OCI-LY3 (cell line): ENCODE data around the gene ZNF547.

Source experiments
- H2AFZ ChIP-seq: fragments of 200-600, 300-600 bp; shearing (Covaris generic); 2 replicates; pipeline ENCODE4 v1.6.0; 2014; ENCODE audit warnings: antibody characterized with exemption, low read depth, low read length
- H3K27ac ChIP-seq: fragments of 200-600, 300-600 bp; sonication (generic); 2 replicates; pipeline ENCODE4 v1.5.1; 2014; ENCODE audit warnings: mild to moderate bottlenecking, low read length, moderate library complexity, mixed read lengths
- H3K27me3 ChIP-seq: fragments of 200-600, 300-600 bp; sonication (generic); 2 replicates; pipeline ENCODE4 v1.6.1; 2014; ENCODE audit warnings: low read depth, low read length, mixed read lengths
- H3K36me3 ChIP-seq: fragments of 200-600, 300-600 bp; sonication (generic); replicated peaks from 2 replicates; pipeline ENCODE3; 2014; ENCODE audit warnings: low read depth, low read length, mixed read lengths
- H3K4me1 ChIP-seq: fragments of 300-600, 200-600 bp; sonication (generic); 2 replicates; pipeline ENCODE4 v1.6.1; 2014; ENCODE audit warnings: low read length, mixed read lengths
- H3K4me2 ChIP-seq: fragments of 200-600, 300-600 bp; sonication (generic); 2 replicates; pipeline ENCODE4 v1.6.1; 2014; ENCODE audit warnings: low read length, mixed read lengths
- H3K4me3 ChIP-seq: fragments of 300-600, 200-600 bp; sonication (generic); 2 replicates; pipeline ENCODE4 v1.5.1; 2014; ENCODE audit warnings: antibody characterized with exemption, mild to moderate bottlenecking, low read length, moderate library complexity
- H3K79me2 ChIP-seq: fragments of 300-600, 200-600 bp; shearing (Covaris generic); 2 replicates; pipeline ENCODE4 v1.6.1; 2014; ENCODE audit warnings: mild to moderate bottlenecking, low read length, mixed read lengths
- H3K9ac ChIP-seq: fragments of 300-600, 200-600 bp; shearing (Covaris generic); 2 replicates; pipeline ENCODE4 v1.6.0; 2014; ENCODE audit warnings: mild to moderate bottlenecking, low read length, moderate library complexity
- H3K9me3 ChIP-seq: fragments of 200-600, 300-600 bp; shearing (Covaris generic); 2 replicates; pipeline ENCODE4 v1.6.1; 2014; ENCODE audit warnings: low read length, mixed read lengths; ENCODE audit not compliant: insufficient read depth
- H4K20me1 ChIP-seq: fragments of 200-600, 300-600 bp; sonication (generic); 2 replicates; pipeline ENCODE4 v1.6.1; 2016; ENCODE audit warnings: low read length, mixed read lengths; ENCODE audit not compliant: insufficient read depth
- EZH2phosphoT487 ChIP-seq: fragments of 200-600 bp; shearing (Covaris generic); IDR thresholded peaks from 2 replicates; pipeline ENCODE4 v1.6.1; 2018; ENCODE audit warnings: antibody characterized with exemption, mixed run types, low read depth
- TF ChIP-seq, protein P1 (sequence below): fragments of 200-600, 300-600 bp; sonication (generic); IDR thresholded peaks from 2 replicates; pipeline ENCODE4 v1.5.1; 2014; ENCODE audit warnings: antibody characterized with exemption, low read length, low read depth

ZNF547 gene

GRCh38 chr19:57357406-57357805 lies 5.9 kb upstream of the ZNF547 start:
- Histone ChIP-seq H3K36me3 (peaks cover 50% of the 10 kb centered on the region), H3K4me1 (peaks cover 6% of the 10 kb centered on the region), H3K4me2 (no peak overlapping the region), H4K20me1 (no peaks in the 10 kb centered on the region; the same call in 1 of the 2 replicates), H3K4me3 (no peak overlapping the region), H2AFZ (no peak overlapping the region), H3K9ac (no peak overlapping the region), H3K27ac (no peak overlapping the region), H3K79me2 (peaks cover 20% of the 10 kb centered on the region), H3K27me3 (no peaks in the 10 kb centered on the region), H3K9me3 (no peaks in the 10 kb centered on the region)
- TF ChIP-seq, protein P1, sequence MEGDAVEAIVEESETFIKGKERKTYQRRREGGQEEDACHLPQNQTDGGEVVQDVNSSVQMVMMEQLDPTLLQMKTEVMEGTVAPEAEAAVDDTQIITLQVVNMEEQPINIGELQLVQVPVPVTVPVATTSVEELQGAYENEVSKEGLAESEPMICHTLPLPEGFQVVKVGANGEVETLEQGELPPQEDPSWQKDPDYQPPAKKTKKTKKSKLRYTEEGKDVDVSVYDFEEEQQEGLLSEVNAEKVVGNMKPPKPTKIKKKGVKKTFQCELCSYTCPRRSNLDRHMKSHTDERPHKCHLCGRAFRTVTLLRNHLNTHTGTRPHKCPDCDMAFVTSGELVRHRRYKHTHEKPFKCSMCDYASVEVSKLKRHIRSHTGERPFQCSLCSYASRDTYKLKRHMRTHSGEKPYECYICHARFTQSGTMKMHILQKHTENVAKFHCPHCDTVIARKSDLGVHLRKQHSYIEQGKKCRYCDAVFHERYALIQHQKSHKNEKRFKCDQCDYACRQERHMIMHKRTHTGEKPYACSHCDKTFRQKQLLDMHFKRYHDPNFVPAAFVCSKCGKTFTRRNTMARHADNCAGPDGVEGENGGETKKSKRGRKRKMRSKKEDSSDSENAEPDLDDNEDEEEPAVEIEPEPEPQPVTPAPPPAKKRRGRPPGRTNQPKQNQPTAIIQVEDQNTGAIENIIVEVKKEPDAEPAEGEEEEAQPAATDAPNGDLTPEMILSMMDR, result no peak
- no peak for TF ChIP-seq EZH2phosphoT487

- Histone ChIP-seq H3K9ac (no peak overlapping the region), H3K4me2 (no peak overlapping the region), H4K20me1 (no peaks in the 10 kb centered on the region), H3K4me3 (no peak overlapping the region), H3K27ac (no peak overlapping the region), H3K79me2 (peaks cover 15% of the 10 kb centered on the region), H3K9me3 (no peaks in the 10 kb centered on the region), H3K4me1 (peaks cover 9% of the 10 kb centered on the region), H3K36me3 (peaks cover 49% of the 10 kb centered on the region), H3K27me3 (no peaks in the 10 kb centered on the region), H2AFZ (no peak overlapping the region)
- TF ChIP-seq, protein P1, result no peak
- no peak for TF ChIP-seq EZH2phosphoT487
Observed at GRCh38 chr19:57359300-57359699, 4.1 kb upstream of the ZNF547 start.

DNA sequence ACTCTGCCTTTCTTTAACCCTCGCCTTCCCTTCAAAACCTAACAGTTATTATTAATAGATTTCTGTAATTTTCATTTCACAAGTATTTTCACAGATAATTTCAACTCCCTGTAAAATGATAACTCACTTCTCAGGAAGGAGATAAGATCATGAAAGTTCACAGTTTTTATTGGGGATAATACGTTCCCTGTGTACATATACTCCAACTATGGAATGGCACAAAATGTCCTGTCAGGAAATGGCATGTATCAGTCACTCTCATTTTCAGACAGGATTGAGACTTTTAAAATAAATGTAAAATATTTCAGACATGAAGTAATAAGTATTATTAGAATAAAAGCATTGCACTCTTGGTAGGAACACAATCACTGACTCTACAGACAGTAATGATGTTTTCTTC lies 932 bp upstream of the ZNF547 start:
- no peaks in the 10 kb centered on the region for H3K27me3 ChIP-seq
- H3K79me2 ChIP-seq, result peaks cover 21% of the 10 kb centered on the region
- peak overlapping the region; percentile 80 for H3K4me3 ChIP-seq
- TF ChIP-seq EZH2phosphoT487, result no peak
- TF ChIP-seq, protein P1, result no peak
- peaks cover 12% of the 10 kb centered on the region for H3K4me1 ChIP-seq
- H3K9ac ChIP-seq, result peak overlapping the region; percentile 76
- H3K27ac ChIP-seq, result peak overlapping the region; percentile 55; the same call in 1 of the 2 replicates
- H3K36me3 ChIP-seq, result peaks cover 22% of the 10 kb centered on the region
- no peaks in the 10 kb centered on the region for H4K20me1 ChIP-seq
- H3K4me2 ChIP-seq, result peak overlapping the region; percentile 88
- no peaks in the 10 kb centered on the region for H3K9me3 ChIP-seq
- no peak overlapping the region; the same call in 1 of the 2 replicates for H2AFZ ChIP-seq

GRCh38 chr19:57363688-57364181 lies 384 bp downstream of the ZNF547 start:
- Histone ChIP-seq H3K4me1 (peaks cover 12% of the 10 kb centered on the region), H3K79me2 (peaks cover 19% of the 10 kb centered on the region), H3K4me2 (peak overlapping the region; percentile 89), H3K9ac (peak overlapping the region; percentile 80), H3K4me3 (peak overlapping the region; percentile 80), H4K20me1 (no peaks in the 10 kb centered on the region), H2AFZ (no peak overlapping the region), H3K9me3 (no peaks in the 10 kb centered on the region), H3K36me3 (peaks cover 10% of the 10 kb centered on the region), H3K27me3 (no peaks in the 10 kb centered on the region), H3K27ac (peak overlapping the region; percentile 36)
- TF ChIP-seq, protein P1, result no peak
- TF ChIP-seq EZH2phosphoT487, result no peak
